Psoas muscle (tissue), 8 donors: ENCODE data around the gene PDGFD. TPM values are rescaled to one million over a fixed set of nuclear protein-coding genes. Genes with fewer than 3 reads are reported as not detected.

ENCODE experiments used
- ATAC-seq, 4 donors: fragments of 200-7000 bp; cut with Tn5 transposase; one replicate each; pipeline ENCODE4 v1.9.1; 2020; ENCODE audit warnings: moderate library complexity in 3 of 4, mild to moderate bottlenecking in 2 of 4
- DNase-seq, 2 donors: peaks; one replicate each; pipeline ENCODE4 v3.0.0-alpha.2; 2020
- H3K27ac ChIP-seq: fragments of 200-600 bp; one replicate; pipeline ENCODE4 v1.8.0; 2022
- H3K27me3 ChIP-seq, 3 donors: fragments of 200-600 bp in 1 of 3; one replicate each; pipeline versions ENCODE4 v1.6.1 to v1.8.0; 2013 to 2022; ENCODE audit warnings: low read length in 2 of 3, mild to moderate bottlenecking in 2 of 3, moderate library complexity in 1 of 3; ENCODE audit not compliant: insufficient read depth in 3 of 3
- H3K36me3 ChIP-seq, 2 donors: fragments of 200-600 bp in 1 of 2; one replicate each; pipeline versions ENCODE4 v1.6.1 to v1.8.0; 2013 to 2022; ENCODE audit warnings: low read depth in 1 of 2, mild to moderate bottlenecking in 1 of 2, moderate library complexity in 1 of 2; ENCODE audit not compliant: insufficient read depth in 1 of 2
- H3K4me1 ChIP-seq: fragments of 200-600 bp; one replicate; pipeline ENCODE4 v1.8.0; 2022
- H3K4me3 ChIP-seq: fragments of 200-600 bp; one replicate; pipeline ENCODE4 v1.8.0; 2022; ENCODE audit warnings: mild to moderate bottlenecking
- H3K9me3 ChIP-seq: fragments of 200-600 bp; one replicate; pipeline ENCODE4 v1.8.0; 2022
- CTCF ChIP-seq: fragments of 200-600 bp; IDR thresholded peaks from one replicate; pipeline ENCODE4 v1.8.0; 2022; ENCODE audit warnings: antibody characterized with exemption
- WGBS, 3 donors: extraction: QIAGEN DNeasy Blood & Tissue Kit; methylation state at CpG; one replicate each; pipeline versions ENCODE4 v1.1.6 to v1.1.7; 2013; 5-methylcytosine and 5-hydroxymethylcytosine counted together
- intact Hi-C, 2 donors: fragments of 100-400 bp; cut with DNase I; formaldehyde crosslinking; loops; one replicate each; pipeline versions ENCODE4 v1.11.0 to v1.14.2; 2022
- polyA plus RNA-seq, 3 donors: library from polyadenylated mRNA; stranded (reverse); fragments of 200-250 nt; gene quantifications; one replicate each; pipeline ENCODE4 v1.2.3, GENCODE V29; 2013
- total RNA-seq, 4 donors: library from RNA; stranded (reverse); fragmentation: NEBNext Ultra II Directional in 2 of 4; extraction: Animal tissue kit (Norgen Biotek cat#: 25700) in 2 of 4; gene quantifications; one replicate each; pipeline versions ENCODE4 v1.2.1 to v1.2.4, GENCODE V29; 2021 to 2023
- donor health status: healthy with polysubstance abuse.
- donor health status: DM: no; HTN: no; CAD: no; lungs with moderate emphysema.
- donor health status: Bipolar disorder and iron deficiency.
- donor health status: healthy.
- donor health status: DM: yes; HTN: yes; CAD: no.
- donor health status: DM: no; HTN: no; CAD: no.
- donor health status: DM: no; HTN: no; CAD: no.
- donor health status: DM: yes; HTN: yes; CAD: no.

The PDGFD gene
- total and polyA plus RNA-seq, 7 donors: 0.53 to 5.6 (median 1.2) TPM

- TF ChIP-seq CTCF: no peak
- ATAC-seq (no peak), DNase-seq (no peak)
- Histone ChIP-seq H3K4me3 (no peak overlapping the region), H3K27ac (no peak overlapping the region), H3K36me3 (no peaks in the 10 kb centered on the region), H3K4me1 (no peaks in the 10 kb centered on the region), H3K9me3 (no peaks in the 10 kb centered on the region), H3K27me3 (no peaks in the 10 kb centered on the region)
- 17 to 42% (median 33%) methylated on average over 1 of the region's 1 CpG for WGBS, 3 donors
- intact Hi-C loops: no loop called here
Observed at GRCh38 chr11:103881584-103881983, 282.4 kb downstream of the PDGFD start.

- Histone ChIP-seq H3K27ac (no peak overlapping the region), H3K4me3 (no peak overlapping the region), H3K27me3 (no peaks in the 10 kb centered on the region), H3K4me1 (no peaks in the 10 kb centered on the region), H3K36me3 (no peaks in the 10 kb centered on the region), H3K9me3 (no peaks in the 10 kb centered on the region)
- 50 to 70% (median 50%) methylated on average over 4 of the region's 4 CpGs for WGBS, 3 donors
- intact Hi-C loops: no loop called here
- ATAC-seq (no peak), DNase-seq (no peak)
- TF ChIP-seq CTCF: no peak
Observed at GRCh38 chr11:103880968-103881367, 283.0 kb downstream of the PDGFD start.

- Histone ChIP-seq H3K9me3 (no peaks in the 10 kb centered on the region), H3K27me3 (no peaks in the 10 kb centered on the region), H3K4me3 (no peak overlapping the region), H3K36me3 (no peaks in the 10 kb centered on the region), H3K27ac (no peak overlapping the region), H3K4me1 (no peaks in the 10 kb centered on the region)
- TF ChIP-seq CTCF: no peak
- DNase-seq: no peak
- ATAC-seq: no peak
- intact Hi-C loops: no loop called here
Observed at GRCh38 chr11:103878646-103879045, 285.3 kb downstream of the PDGFD start.

GRCh38 chr11:103877221-103877620 lies 286.7 kb downstream of the PDGFD start:
- no peak overlapping the region for H3K4me3 ChIP-seq
- H3K36me3 ChIP-seq: no peaks in the 10 kb centered on the region
- H3K27me3 ChIP-seq: no peaks in the 10 kb centered on the region
- no peak overlapping the region for H3K27ac ChIP-seq
- ATAC-seq: no peak
- no peak for DNase-seq
- no peaks in the 10 kb centered on the region for H3K4me1 ChIP-seq
- intact Hi-C loops: no loop called here
- TF ChIP-seq CTCF: no peak
- H3K9me3 ChIP-seq: no peaks in the 10 kb centered on the region

GRCh38 chr11:103875855-103876510 lies 288.0 kb downstream of the PDGFD start:
- H3K27me3 ChIP-seq: no peaks in the 10 kb centered on the region
- no peaks in the 10 kb centered on the region for H3K4me1 ChIP-seq
- H3K4me3 ChIP-seq: no peak overlapping the region
- no peaks in the 10 kb centered on the region for H3K36me3 ChIP-seq
- WGBS, 3 donors: 82 to 88% (median 88%) methylated on average over 2 of the region's 2 CpGs
- ATAC-seq: no peak
- H3K27ac ChIP-seq: no peak overlapping the region
- H3K9me3 ChIP-seq: no peaks in the 10 kb centered on the region
- DNase-seq: no peak
- TF ChIP-seq CTCF: no peak
- intact Hi-C loops: no loop called here
